ENCODE measurements around the gene RPTOR.

The RPTOR gene

GRCh38 chr17:80955078-80955477, 410.4 kb downstream of the RPTOR start:
- no peak for DNase-seq

DNA sequence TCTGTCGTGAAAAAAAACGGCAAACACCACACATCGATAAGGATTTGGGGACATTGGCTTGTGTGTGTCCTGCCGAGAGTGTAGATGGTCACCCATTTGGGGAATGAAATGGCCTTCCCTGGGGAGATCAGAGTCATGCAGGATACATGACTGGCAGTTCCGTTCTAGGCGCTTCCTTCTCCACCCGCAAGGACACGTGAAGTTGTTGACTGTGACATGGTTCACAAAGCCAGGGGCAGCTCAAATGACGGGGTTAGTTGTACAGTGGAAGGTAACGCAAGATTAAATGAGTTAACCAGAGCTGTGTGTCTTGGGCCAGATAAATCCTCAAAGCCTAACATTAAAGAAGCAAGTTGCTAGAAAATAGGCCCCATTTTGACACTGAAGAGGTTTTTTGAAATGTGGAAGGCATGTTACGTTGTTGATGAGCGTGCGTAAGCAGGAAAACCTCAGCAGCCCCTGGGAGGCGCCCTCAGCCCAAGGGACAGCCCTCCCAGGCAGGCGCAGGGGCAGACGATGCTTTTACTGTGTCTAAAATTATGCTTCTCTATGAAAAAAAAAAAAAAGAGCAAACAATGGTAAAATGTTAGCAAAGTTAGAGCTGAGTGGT, 411.1 kb downstream of the RPTOR start:
- DNase-seq, result no peak

DNA sequence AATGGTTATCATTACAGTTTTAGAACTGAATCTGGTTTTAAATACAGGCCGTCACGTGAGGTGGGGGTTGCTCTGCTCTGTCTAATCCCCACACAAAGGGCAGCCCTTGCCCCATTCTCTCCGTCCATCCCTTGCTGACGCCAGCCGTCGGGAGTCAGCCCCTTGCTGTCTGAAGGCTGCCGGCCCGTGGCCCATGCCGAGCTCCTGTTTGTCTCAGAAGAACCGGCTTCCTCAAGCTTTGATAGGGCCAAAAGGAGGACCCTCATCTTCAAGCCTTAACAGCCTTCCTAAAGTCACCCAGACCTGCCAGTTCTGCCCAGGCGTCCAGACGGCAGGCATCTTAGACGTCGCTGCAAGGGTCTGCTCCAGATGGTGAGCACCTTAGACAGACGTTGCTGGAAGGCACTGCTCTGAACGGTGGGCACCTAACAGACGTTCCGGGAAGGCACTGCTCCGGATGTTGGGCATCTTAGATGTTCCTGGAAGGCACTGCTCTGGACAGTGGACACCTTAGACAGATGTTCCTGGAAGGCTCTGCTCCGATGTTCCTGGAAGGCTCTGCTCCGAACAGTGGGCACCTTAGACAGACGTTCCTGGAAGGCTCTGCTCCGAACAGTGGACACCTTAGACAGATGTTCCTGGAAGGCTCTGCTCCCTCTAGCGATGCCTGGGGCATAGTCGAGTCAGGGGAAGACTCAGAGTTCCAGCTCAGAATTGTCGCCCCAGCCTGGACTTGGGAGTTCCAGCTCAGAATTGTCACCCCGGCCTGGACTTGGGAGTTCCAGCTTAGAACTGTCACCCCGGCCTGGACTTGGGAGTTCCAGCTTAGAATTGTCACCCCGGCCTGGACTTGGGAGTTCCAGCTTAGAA, 411.9 kb downstream of the RPTOR start:
- DNase-seq, result no peak

- no peak for DNase-seq
Measured at GRCh38 chr17:80957461-80957941, 412.9 kb downstream of the RPTOR start.

- DNase-seq, result peak; percentile 53
Measured at GRCh38 chr17:80959330-80960036, 414.8 kb downstream of the RPTOR start.

- no peak for DNase-seq
Measured at GRCh38 chr17:80960037-80960796, 415.6 kb downstream of the RPTOR start.

- no peak for DNase-seq
Measured at GRCh38 chr17:80960797-80961452, 416.3 kb downstream of the RPTOR start.

DNA sequence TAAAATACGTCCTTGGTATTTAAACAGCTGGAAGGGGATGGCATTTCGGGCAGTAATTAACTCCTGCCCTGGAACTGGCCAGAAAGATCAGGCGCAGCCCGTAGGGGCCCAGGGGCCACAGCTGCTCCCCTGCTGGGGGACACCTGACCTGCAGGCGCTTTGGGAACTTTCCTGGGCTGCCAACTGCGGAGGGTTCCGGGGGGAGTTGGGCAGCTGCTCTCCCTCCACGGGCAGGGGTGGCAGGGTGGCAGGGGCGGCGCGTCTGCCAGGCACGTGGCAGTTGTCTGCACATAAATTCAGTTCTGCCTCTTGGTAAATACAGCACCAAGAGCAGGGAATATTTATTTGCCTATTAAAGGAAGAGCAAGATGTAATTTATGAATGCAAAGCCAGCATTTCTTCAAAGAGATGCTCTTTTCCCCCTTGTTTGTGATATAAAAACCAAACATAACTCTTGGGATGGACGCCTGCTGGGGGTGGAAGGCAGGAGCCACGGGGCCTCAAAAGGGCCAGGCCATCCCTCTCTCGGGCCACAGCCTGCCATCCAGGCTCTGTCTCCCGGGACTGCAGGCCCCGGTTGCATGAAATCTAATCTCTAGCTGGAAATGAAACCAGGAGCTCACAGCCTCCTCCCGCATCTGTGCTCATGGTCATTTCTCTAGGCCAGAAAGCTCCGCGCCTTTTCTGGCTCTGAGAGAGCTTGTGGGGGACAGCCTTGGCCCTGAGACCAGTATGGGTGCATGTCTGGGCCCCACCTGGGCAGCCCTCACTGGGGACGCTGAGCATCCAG, 417.1 kb downstream of the RPTOR start:
- no peak for DNase-seq

DNA sequence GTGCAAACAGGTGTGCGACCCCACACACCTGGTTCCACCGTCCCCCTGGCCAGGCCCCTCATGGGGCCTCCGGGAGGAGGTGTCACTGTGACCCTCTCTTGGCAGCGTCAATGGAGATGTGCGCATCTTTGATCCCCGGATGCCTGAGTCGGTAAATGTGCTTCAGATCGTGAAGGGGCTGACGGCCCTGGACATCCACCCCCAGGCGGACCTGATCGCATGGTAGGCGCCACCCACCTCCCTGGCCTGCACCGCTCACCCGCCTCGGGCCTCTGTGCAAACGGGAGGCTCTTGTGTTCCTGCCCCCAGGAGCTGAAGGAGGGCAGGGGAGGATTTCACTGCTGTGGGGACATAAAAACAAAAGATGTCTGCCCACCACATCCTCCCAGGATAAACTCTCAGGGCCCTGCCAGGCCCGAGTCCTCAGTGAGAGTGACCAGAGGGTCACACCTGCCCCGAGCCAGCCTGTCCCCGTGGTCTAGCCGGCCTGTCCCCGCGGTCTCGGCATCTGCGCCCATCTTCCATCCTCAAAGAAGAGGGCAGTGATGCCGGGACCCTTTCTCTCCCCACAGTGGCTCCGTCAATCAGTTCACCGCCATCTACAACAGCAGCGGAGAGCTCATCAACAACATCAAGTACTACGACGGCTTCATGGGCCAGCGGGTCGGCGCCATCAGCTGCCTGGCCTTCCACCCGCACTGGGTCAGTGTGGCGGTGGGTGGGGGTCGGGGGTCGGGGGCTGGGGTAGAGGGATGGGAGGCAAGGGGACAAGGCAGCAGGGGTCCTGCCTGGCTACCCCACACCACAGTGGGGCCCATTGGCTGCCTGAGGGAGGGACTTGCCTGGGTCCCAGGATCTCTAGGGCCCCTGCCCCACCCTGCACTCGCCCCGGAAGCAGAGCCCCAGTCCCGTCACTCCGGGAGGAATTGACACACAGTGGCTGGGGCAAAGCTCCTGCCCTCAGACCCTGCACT, 418.0 kb downstream of the RPTOR start:
- no peak for DNase-seq

GRCh38 chr17:80963812-80964543, 419.3 kb downstream of the RPTOR start:
- no peak for DNase-seq

- DNase-seq, result no peak
Measured at GRCh38 chr17:80964544-80964856, 419.9 kb downstream of the RPTOR start.

GRCh38 chr17:80964859-80965580, 420.4 kb downstream of the RPTOR start:
- no peak for DNase-seq

DNA sequence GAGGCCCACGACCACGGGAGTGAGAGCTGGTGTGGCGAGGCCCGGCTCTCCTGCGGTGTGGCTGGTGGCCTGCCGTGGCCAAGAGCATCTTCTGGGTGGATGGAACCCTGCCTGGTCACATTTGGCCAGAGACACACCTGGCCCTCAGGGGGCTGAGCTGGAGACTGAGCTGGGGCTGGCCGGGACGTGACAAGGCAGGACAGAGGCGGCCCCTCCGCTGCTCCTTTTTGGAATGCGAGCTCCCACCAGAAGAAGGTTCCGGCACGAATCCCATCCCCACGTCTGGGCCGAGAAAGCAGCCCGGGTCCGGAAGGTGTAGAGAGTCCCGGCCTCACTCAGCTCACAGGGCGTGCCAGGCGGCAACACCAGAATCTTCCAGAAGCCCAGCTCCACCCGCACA, 421.0 kb downstream of the RPTOR start:
- no peak for DNase-seq

- DNase-seq, result no peak
Measured at GRCh38 chr17:80967404-80967872, 422.8 kb downstream of the RPTOR start.

GRCh38 chr17:80968602-80969029, 424.0 kb downstream of the RPTOR start:
- DNase-seq, result peak; percentile 62

DNA sequence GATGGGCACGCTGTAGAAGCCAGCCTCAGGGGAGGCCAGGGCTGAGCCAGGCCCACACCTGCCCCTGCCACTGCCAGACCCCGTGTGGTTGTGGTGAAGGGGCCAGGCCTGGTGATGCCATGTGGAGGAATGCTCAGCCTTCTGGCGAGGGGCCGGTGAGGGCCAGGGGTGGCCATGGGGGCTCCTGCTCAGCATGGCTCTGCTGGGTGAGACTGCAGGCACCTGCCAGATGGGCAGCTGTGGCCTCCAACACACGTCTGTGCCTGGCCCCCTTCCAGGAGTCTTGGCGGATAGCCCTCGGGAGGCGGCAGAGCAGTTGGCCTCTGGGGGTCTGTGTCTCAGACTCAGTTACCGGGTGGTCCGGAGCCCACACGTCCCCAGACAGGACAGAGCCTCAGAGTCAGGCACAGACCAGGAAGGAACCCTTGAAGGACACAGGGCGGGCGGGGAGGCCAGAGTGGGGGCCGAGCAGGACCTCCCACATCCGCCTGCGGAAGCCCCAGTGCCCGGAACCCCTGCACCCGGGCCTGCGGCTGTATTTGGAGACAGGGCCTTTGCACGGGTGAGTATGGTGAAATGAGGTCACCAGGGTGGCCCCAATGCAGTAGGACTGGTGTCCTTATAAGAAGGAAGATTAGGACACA, 424.5 kb downstream of the RPTOR start:
- no peak for DNase-seq

- no peak for DNase-seq
Measured at GRCh38 chr17:80969674-80970043, 425.0 kb downstream of the RPTOR start.

GRCh38 chr17:80970044-80970761, 425.6 kb downstream of the RPTOR start:
- no peak for DNase-seq
